ENCODE measurements around the gene HMCES.

The HMCES gene

GRCh38 chr3:129235344-129235917, 43.2 kb upstream of the HMCES start:
- DNase-seq (ENCODE audit: low spot score) = no peak
- TF ChIP-seq, protein P1, sequence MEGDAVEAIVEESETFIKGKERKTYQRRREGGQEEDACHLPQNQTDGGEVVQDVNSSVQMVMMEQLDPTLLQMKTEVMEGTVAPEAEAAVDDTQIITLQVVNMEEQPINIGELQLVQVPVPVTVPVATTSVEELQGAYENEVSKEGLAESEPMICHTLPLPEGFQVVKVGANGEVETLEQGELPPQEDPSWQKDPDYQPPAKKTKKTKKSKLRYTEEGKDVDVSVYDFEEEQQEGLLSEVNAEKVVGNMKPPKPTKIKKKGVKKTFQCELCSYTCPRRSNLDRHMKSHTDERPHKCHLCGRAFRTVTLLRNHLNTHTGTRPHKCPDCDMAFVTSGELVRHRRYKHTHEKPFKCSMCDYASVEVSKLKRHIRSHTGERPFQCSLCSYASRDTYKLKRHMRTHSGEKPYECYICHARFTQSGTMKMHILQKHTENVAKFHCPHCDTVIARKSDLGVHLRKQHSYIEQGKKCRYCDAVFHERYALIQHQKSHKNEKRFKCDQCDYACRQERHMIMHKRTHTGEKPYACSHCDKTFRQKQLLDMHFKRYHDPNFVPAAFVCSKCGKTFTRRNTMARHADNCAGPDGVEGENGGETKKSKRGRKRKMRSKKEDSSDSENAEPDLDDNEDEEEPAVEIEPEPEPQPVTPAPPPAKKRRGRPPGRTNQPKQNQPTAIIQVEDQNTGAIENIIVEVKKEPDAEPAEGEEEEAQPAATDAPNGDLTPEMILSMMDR (IDR thresholded peaks at IDR 0.05) = no peak
- no peak overlapping the region for H3K4me3 ChIP-seq
- no peak overlapping the region for H3K27ac ChIP-seq

- no peak for DNase-seq (ENCODE audit: low spot score)
- Histone ChIP-seq H3K4me3 (no peak overlapping the region), H3K27ac (peak overlapping the region in 1 of 2 donors; percentile 65)
- TF ChIP-seq, protein P1 (IDR thresholded peaks at IDR 0.05) = no peak
Observed at GRCh38 chr3:129238945-129239705, 39.5 kb upstream of the HMCES start.

DNA sequence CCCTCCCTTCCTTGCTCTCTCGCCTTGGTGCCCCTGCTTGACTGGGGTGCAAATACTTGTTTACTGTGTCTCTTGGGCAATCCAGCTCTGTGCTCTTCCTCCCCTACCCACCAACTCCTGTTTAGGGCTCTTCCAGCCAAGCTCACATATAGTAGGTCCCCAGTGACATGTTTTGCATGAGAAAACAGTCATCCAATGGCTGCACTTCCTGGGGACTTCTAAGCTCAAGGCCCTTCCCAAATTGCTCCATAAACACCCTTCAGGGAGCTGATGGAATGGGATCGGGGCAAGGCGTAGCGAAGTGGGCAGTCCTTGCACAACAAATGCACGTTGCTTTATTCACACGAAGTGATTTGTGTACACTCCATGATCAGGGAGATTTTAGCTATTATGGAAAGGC, 38.7 kb upstream of the HMCES start:
- H3K27ac ChIP-seq = peak overlapping the region in 1 of 2 donors; percentile 37
- no peak overlapping the region for H3K4me3 ChIP-seq
- TF ChIP-seq, protein P1 (IDR thresholded peaks at IDR 0.05) = no peak
- DNase-seq (ENCODE audit: low spot score) = no peak

GRCh38 chr3:129240436-129240835, 38.2 kb upstream of the HMCES start:
- peak overlapping the region in 1 of 2 donors; percentile 37 for H3K27ac ChIP-seq
- no peak overlapping the region for H3K4me3 ChIP-seq
- TF ChIP-seq, protein P1 (IDR thresholded peaks at IDR 0.05) = no peak
- no peak for DNase-seq (ENCODE audit: low spot score)

DNA sequence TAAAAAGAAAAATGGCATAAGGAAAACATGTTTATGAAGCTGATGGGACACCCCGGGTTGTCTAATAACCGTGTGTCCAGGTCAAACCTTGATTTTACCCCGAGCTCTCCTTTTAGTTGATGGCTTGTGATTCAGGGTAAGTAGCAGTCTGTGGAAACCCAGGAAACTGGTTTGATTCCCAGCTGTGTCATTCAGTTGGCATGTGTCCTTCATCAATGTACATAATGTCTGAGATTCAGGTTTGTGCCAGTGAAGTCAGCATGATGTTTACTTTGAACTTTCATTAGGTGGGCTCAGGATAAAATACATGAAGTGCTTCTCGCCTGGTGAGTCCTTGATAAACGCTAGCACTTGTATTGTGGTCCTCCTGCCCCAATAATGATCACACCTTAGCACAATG, 33.5 kb upstream of the HMCES start:
- H3K4me3 ChIP-seq = no peak overlapping the region
- no peak for DNase-seq (ENCODE audit: low spot score)
- H3K27ac ChIP-seq = peak overlapping the region; percentile 72 to 73
- TF ChIP-seq, protein P1 (IDR thresholded peaks at IDR 0.05) = no peak

GRCh38 chr3:129245641-129246306, 32.9 kb upstream of the HMCES start:
- Histone ChIP-seq H3K4me3 (peak overlapping the region; percentile 25), H3K27ac (peak overlapping the region; percentile 72 to 73)
- TF ChIP-seq, protein P1 (IDR thresholded peaks at IDR 0.05) = peak; percentile 92
- peak; percentile 86 for DNase-seq (ENCODE audit: low spot score)

All from coronary artery (tissue), 2 donors.